Endodermal cell (in vitro differentiated cells): ENCODE data around the gene SYNPO2. TPM values are rescaled to one million over a fixed set of nuclear protein-coding genes. Genes with fewer than 3 reads are reported as not detected.
"Not testable (repeated sequence)": the region's sequence is repeated elsewhere in the genome, so short reads cannot be mapped to it uniquely, and the experiment has no call there.

Source experiments
- DNase-seq: peaks from one replicate; pipeline ENCODE4 v3.0.0-alpha.2; 2017
- H3K27ac ChIP-seq: 2 replicates; pipeline ENCODE4 v1.5.1; 2013; ENCODE audit warnings: mild to moderate bottlenecking, low read depth, low read length, moderate library complexity
- H3K27me3 ChIP-seq: 2 replicates; pipeline ENCODE4 v1.6.1; 2013; ENCODE audit warnings: mild to moderate bottlenecking, low read length, moderate library complexity; ENCODE audit not compliant: insufficient read depth, control insufficient read depth, poor library complexity, severe bottlenecking
- H3K36me3 ChIP-seq: 2 replicates; pipeline ENCODE4 v1.7.0; 2013; ENCODE audit warnings: mild to moderate bottlenecking, low read length, moderate library complexity; ENCODE audit not compliant: control insufficient read depth, insufficient read depth
- H3K4me1 ChIP-seq: one replicate; pipeline ENCODE4 v1.7.0; 2013; ENCODE audit warnings: low read length; ENCODE audit not compliant: control insufficient read depth, insufficient read depth
- H3K4me3 ChIP-seq: 2 replicates; pipeline ENCODE4 v1.5.1; 2013; ENCODE audit warnings: mild to moderate bottlenecking, low read length, moderate library complexity
- H3K9ac ChIP-seq: 2 replicates; pipeline ENCODE4 v1.6.1; 2013; ENCODE audit warnings: mild to moderate bottlenecking, low read length, moderate library complexity; ENCODE audit not compliant: poor library complexity, severe bottlenecking; ENCODE audit errors: extremely low read depth
- H3K9me3 ChIP-seq: 2 replicates; pipeline ENCODE4 v1.6.1; 2013; ENCODE audit warnings: mild to moderate bottlenecking, low read length, moderate library complexity; ENCODE audit not compliant: control insufficient read depth
- H3K27ac Mint-ChIP-seq: 2 replicates; pipeline ENCODE4 v1.8.0; 2020; ENCODE audit warnings: mixed read lengths
- H3K27me3 Mint-ChIP-seq: 2 replicates; pipeline ENCODE4 v1.8.0; 2021; ENCODE audit warnings: mild to moderate bottlenecking, mixed read lengths; ENCODE audit not compliant: insufficient read depth
- H3K36me3 Mint-ChIP-seq: 2 replicates; pipeline ENCODE4 v1.8.0; 2020; ENCODE audit warnings: low read depth, mixed read lengths
- H3K4me1 Mint-ChIP-seq: 2 replicates; pipeline ENCODE4 v1.8.0; 2020; ENCODE audit warnings: mixed read lengths
- H3K4me3 Mint-ChIP-seq: 2 replicates; pipeline ENCODE4 v1.8.0; 2020; ENCODE audit warnings: mild to moderate bottlenecking, moderate library complexity, mixed read lengths
- H3K9me3 Mint-ChIP-seq: 2 replicates; pipeline ENCODE4 v1.8.0; 2020; ENCODE audit warnings: mild to moderate bottlenecking, mixed read lengths
- WGBS, 2 experiments: methylation state at CpG; one replicate each; pipeline versions ENCODE4 v1.1.5 to v1.1.7; 2013; ENCODE audit warnings: missing lambda C conversion rate in 2 of 2, mixed read lengths in 1 of 2; ENCODE audit not compliant: insufficient coverage in 1 of 2, insufficient read length in 1 of 2; 5-methylcytosine and 5-hydroxymethylcytosine counted together
- total RNA-seq, 2 donors: library from RNA; stranded (reverse); fragmentation: NEBNext Ultra II Directional in 1 of 2; extraction: Animal tissue kit (Norgen Biotek cat#: 25700) in 1 of 2; gene quantifications; 2 replicates in 1 of 2; 3 replicates in 1 of 2; pipeline ENCODE4 v1.2.1, GENCODE V29; 2021
- TF ChIP-seq, protein P1 (sequence below): fragments of 200-600 bp; sonication (generic); conservative IDR thresholded peaks from 2 replicates; pipeline ENCODE4 v1.5.0; 2021; ENCODE audit warnings: antibody characterized with exemption, mild to moderate bottlenecking

SYNPO2 gene
- total RNA-seq, 2 donors from 2014 or later, result 0.09 to 0.37 TPM

- H3K27ac ChIP-seq, result no peak overlapping the region
- Mint-ChIP-seq H3K9me3 (peaks cover 8% of the 10 kb centered on the region), H3K4me1 (no peaks in the 10 kb centered on the region), H3K4me3 (no peak overlapping the region), H3K27me3 (no peaks in the 10 kb centered on the region), H3K27ac (no peak overlapping the region), H3K36me3 (no peaks in the 10 kb centered on the region)
- no peaks in the 10 kb centered on the region for H3K4me1 ChIP-seq
- TF ChIP-seq, protein P1, sequence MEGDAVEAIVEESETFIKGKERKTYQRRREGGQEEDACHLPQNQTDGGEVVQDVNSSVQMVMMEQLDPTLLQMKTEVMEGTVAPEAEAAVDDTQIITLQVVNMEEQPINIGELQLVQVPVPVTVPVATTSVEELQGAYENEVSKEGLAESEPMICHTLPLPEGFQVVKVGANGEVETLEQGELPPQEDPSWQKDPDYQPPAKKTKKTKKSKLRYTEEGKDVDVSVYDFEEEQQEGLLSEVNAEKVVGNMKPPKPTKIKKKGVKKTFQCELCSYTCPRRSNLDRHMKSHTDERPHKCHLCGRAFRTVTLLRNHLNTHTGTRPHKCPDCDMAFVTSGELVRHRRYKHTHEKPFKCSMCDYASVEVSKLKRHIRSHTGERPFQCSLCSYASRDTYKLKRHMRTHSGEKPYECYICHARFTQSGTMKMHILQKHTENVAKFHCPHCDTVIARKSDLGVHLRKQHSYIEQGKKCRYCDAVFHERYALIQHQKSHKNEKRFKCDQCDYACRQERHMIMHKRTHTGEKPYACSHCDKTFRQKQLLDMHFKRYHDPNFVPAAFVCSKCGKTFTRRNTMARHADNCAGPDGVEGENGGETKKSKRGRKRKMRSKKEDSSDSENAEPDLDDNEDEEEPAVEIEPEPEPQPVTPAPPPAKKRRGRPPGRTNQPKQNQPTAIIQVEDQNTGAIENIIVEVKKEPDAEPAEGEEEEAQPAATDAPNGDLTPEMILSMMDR, result no peak
- no peak for DNase-seq
- no peaks in the 10 kb centered on the region for H3K9me3 ChIP-seq
- no peaks in the 10 kb centered on the region for H3K27me3 ChIP-seq
- no peaks in the 10 kb centered on the region for H3K36me3 ChIP-seq
- no peak overlapping the region for H3K9ac ChIP-seq
- H3K4me3 ChIP-seq, result no peak overlapping the region
- WGBS, 2 experiments, result 90 to 93% methylated on average over 3 of the region's 3 CpGs
These were observed 170.6 kb downstream of the SYNPO2 start for GRCh38 chr4:119059221-119059620.

- not testable (repeated sequence) for H3K4me3 ChIP-seq
These were observed 178.5 kb downstream of the SYNPO2 start for GRCh38 chr4:119067125-119067524.

GRCh38 chr4:119067670-119068360 is 179.2 kb downstream of the SYNPO2 start:
- H3K4me3 Mint-ChIP-seq, result peak overlapping the region; percentile 64
- not testable (repeated sequence) for H3K27me3 Mint-ChIP-seq, H3K4me1 ChIP-seq, H3K27me3 ChIP-seq, H3K36me3 Mint-ChIP-seq, H3K4me3 ChIP-seq, H3K36me3 ChIP-seq, H3K27ac ChIP-seq, H3K9ac ChIP-seq
- WGBS, 2 experiments, result 37 to 45% methylated on average over 14 to 17 of the region's 17 CpGs
- H3K27ac Mint-ChIP-seq, result peak overlapping the region; percentile 96
- peaks cover 50% of the 10 kb centered on the region for H3K9me3 Mint-ChIP-seq
- H3K4me1 Mint-ChIP-seq, result peaks cover 11% of the 10 kb centered on the region
- peak; percentile 68 for DNase-seq
- peaks cover 16% of the 10 kb centered on the region for H3K9me3 ChIP-seq

More at GRCh38 chr4:119067125-119067524, 178.5 kb downstream of the SYNPO2 start:
- Mint-ChIP-seq H3K4me3 (peak overlapping the region; percentile 64), H3K4me1 (peaks cover 11% of the 10 kb centered on the region), H3K9me3 (peaks cover 46% of the 10 kb centered on the region)
- H3K27ac ChIP-seq, H3K9ac ChIP-seq, H3K9me3 ChIP-seq, H3K4me1 ChIP-seq, H3K27me3 ChIP-seq, H3K36me3 Mint-ChIP-seq, H3K36me3 ChIP-seq, H3K27me3 Mint-ChIP-seq, DNase-seq, H3K27ac Mint-ChIP-seq: not testable (repeated sequence)
- 34 to 38% methylated on average over 4 to 9 of the region's 12 CpGs for WGBS, 2 experiments

GRCh38 chr4:119068529-119068962 is 179.9 kb downstream of the SYNPO2 start:
- Mint-ChIP-seq H3K36me3 (peaks cover 1% of the 10 kb centered on the region), H3K9me3 (peaks cover 54% of the 10 kb centered on the region), H3K27ac (peak overlapping the region; percentile 96), H3K4me3 (peak overlapping the region; percentile 64), H3K27me3 (peaks cover 3% of the 10 kb centered on the region), H3K4me1 (peaks cover 11% of the 10 kb centered on the region)
- Histone ChIP-seq H3K9ac (no peak overlapping the region), H3K27ac (no peak overlapping the region), H3K4me1 (no peaks in the 10 kb centered on the region), H3K36me3 (no peaks in the 10 kb centered on the region), H3K27me3 (no peaks in the 10 kb centered on the region), H3K4me3 (no peak overlapping the region), H3K9me3 (peaks cover 24% of the 10 kb centered on the region)
- TF ChIP-seq, protein P1, result no peak
- WGBS, 2 experiments, result 81% methylated on average over 3 of the region's 3 CpGs; no CpG with 5 or more reads in 1 of the 2 experiments
- no peak for DNase-seq
